Breast epithelium (tissue), 4 donors: ENCODE data around the gene HPSE. TPM values are rescaled to one million over a fixed set of nuclear protein-coding genes. Genes with fewer than 3 reads are reported as not detected.

Experiments used
- DNase-seq, 2 donors: peaks; one replicate each; pipeline ENCODE4 v3.0.0-alpha.2; 2019; ENCODE audit warnings: low spot score in 2 of 2
- H3K27ac ChIP-seq, 2 donors: fragments of 200-600 bp; sonication (generic) in 1 of 2; one replicate each; pipeline ENCODE4 v1.5.1; 2016 to 2019; ENCODE audit warnings: mild to moderate bottlenecking in 1 of 2
- H3K27me3 ChIP-seq, 2 donors: fragments of 200-600 bp; sonication (generic) in 1 of 2; one replicate each; pipeline versions ENCODE4 v1.5.1 to v1.6.0; 2017 to 2019; ENCODE audit warnings: control low read depth in 1 of 2, mild to moderate bottlenecking in 1 of 2
- H3K36me3 ChIP-seq: fragments of 200-600 bp; one replicate; pipeline ENCODE4 v1.5.1; 2019
- H3K4me1 ChIP-seq, 2 donors: fragments of 200-600 bp; sonication (generic); one replicate each; pipeline ENCODE4 v1.5.1; 2016 to 2019; ENCODE audit warnings: control low read depth in 1 of 2
- H3K4me3 ChIP-seq, 3 donors: fragments of 200-600 bp; sonication (generic); 1 replicate in 2 of 3; 2 replicates in 1 of 3; pipeline ENCODE4 v1.5.1; 2016 to 2019; ENCODE audit warnings: mild to moderate bottlenecking in 3 of 3, moderate library complexity in 2 of 3
- H3K9me3 ChIP-seq, 2 donors: fragments of 200-600 bp; sonication (generic) in 1 of 2; one replicate each; pipeline ENCODE4 v1.5.1; 2016 to 2019; ENCODE audit warnings: control low read depth in 1 of 2
- CTCF ChIP-seq, 3 donors: fragments of 450-650 bp; IDR thresholded peaks; one replicate each; pipeline ENCODE4 v1.5.1; 2016 to 2017; ENCODE audit warnings: antibody characterized with exemption in 3 of 3, mild to moderate bottlenecking in 3 of 3, moderate library complexity in 3 of 3
- POLR2A ChIP-seq: fragments of 450-650 bp; IDR thresholded peaks from one replicate; pipeline ENCODE4 v1.6.1; 2016; ENCODE audit warnings: antibody characterized with exemption, mild to moderate bottlenecking, moderate library complexity
- POLR2AphosphoS5 ChIP-seq, 3 donors: sonication (generic); formaldehyde crosslinking; IDR thresholded peaks; one replicate each; pipeline ENCODE4 v1.6.1; 2017; ENCODE audit warnings: antibody characterized with exemption in 3 of 3
- intact Hi-C: fragments of 100-400 bp; cut with DNase I; formaldehyde crosslinking; loops from one replicate; pipeline ENCODE4 v1.15.1; 2023; ENCODE audit warnings: low total_unique reads
- total RNA-seq, 3 donors: library from RNA; depleted of rRNA; stranded (reverse); fragments of >200 nt; gene quantifications; one replicate each; pipeline ENCODE4 v1.1.0, GENCODE V29; 2016

HPSE gene
- total RNA-seq, 3 donors from 2014 or later, result 1.3 to 3.8 (median 1.6) TPM

GRCh38 chr4:83316459-83317165 lies 18.0 kb downstream of the HPSE start:
- Histone ChIP-seq H3K4me1 (no peaks in the 10 kb centered on the region), H3K27me3 (no peaks in the 10 kb centered on the region), H3K27ac (no peak overlapping the region), H3K4me3 (no peak overlapping the region), H3K9me3 (no peaks in the 10 kb centered on the region), H3K36me3 (no peaks in the 10 kb centered on the region)
- no peak for TF ChIP-seq POLR2AphosphoS5 (IDR thresholded peaks at IDR 0.05)
- no peak for DNase-seq
- intact Hi-C loops, result no loop called here

- Histone ChIP-seq H3K4me3 (no peak overlapping the region), H3K27ac (no peak overlapping the region), H3K27me3 (no peaks in the 10 kb centered on the region), H3K4me1 (no peaks in the 10 kb centered on the region), H3K36me3 (no peaks in the 10 kb centered on the region), H3K9me3 (no peaks in the 10 kb centered on the region)
- intact Hi-C loops, result no loop called here
- DNase-seq, result no peak
- TF ChIP-seq CTCF (IDR thresholded peaks at IDR 0.05) (no peak), POLR2A (no peak), POLR2AphosphoS5 (IDR thresholded peaks at IDR 0.05) (no peak)
Observed at GRCh38 chr4:83315341-83315870, 19.2 kb downstream of the HPSE start.

GRCh38 chr4:83308672-83309071 lies 26.0 kb downstream of the HPSE start:
- intact Hi-C loops, result no loop called here
- no peak overlapping the region for H3K4me3 ChIP-seq
- no peaks in the 10 kb centered on the region for H3K9me3 ChIP-seq
- TF ChIP-seq POLR2AphosphoS5 (IDR thresholded peaks at IDR 0.05) (no peak), CTCF (IDR thresholded peaks at IDR 0.05) (no peak), POLR2A (no peak)
- H3K27ac ChIP-seq, result no peak overlapping the region
- no peaks in the 10 kb centered on the region for H3K4me1 ChIP-seq
- H3K36me3 ChIP-seq, result no peaks in the 10 kb centered on the region
- no peaks in the 10 kb centered on the region for H3K27me3 ChIP-seq
- DNase-seq, result no peak

- no peaks in the 10 kb centered on the region for H3K27me3 ChIP-seq
- H3K36me3 ChIP-seq, result no peaks in the 10 kb centered on the region
- H3K4me3 ChIP-seq, result no peak overlapping the region
- TF ChIP-seq CTCF (IDR thresholded peaks at IDR 0.05), result no peak
- TF ChIP-seq POLR2A, result no peak
- TF ChIP-seq POLR2AphosphoS5 (IDR thresholded peaks at IDR 0.05), result no peak
- no peak for DNase-seq
- no peak overlapping the region for H3K27ac ChIP-seq
- intact Hi-C loops, result no loop called here
- no peaks in the 10 kb centered on the region for H3K4me1 ChIP-seq
- H3K9me3 ChIP-seq, result no peaks in the 10 kb centered on the region
Observed at GRCh38 chr4:83307920-83308319, 26.7 kb downstream of the HPSE start.

- no peaks in the 10 kb centered on the region for H3K4me1 ChIP-seq
- no peaks in the 10 kb centered on the region for H3K27me3 ChIP-seq
- no peak overlapping the region for H3K4me3 ChIP-seq
- TF ChIP-seq POLR2AphosphoS5 (IDR thresholded peaks at IDR 0.05), result no peak
- no peak for TF ChIP-seq CTCF (IDR thresholded peaks at IDR 0.05)
- TF ChIP-seq POLR2A, result no peak
- intact Hi-C loops, result no loop called here
- H3K27ac ChIP-seq, result no peak overlapping the region
- H3K36me3 ChIP-seq, result no peaks in the 10 kb centered on the region
- DNase-seq, result no peak
- no peaks in the 10 kb centered on the region for H3K9me3 ChIP-seq
Observed at GRCh38 chr4:83305187-83305586, 29.5 kb downstream of the HPSE start.
